Measurements from ENCODE around the gene ST3GAL3.
"Not testable (repeated sequence)": the region's sequence is repeated elsewhere in the genome, so short reads cannot be mapped to it uniquely, and the experiment has no call there.

The ST3GAL3 gene

DNA sequence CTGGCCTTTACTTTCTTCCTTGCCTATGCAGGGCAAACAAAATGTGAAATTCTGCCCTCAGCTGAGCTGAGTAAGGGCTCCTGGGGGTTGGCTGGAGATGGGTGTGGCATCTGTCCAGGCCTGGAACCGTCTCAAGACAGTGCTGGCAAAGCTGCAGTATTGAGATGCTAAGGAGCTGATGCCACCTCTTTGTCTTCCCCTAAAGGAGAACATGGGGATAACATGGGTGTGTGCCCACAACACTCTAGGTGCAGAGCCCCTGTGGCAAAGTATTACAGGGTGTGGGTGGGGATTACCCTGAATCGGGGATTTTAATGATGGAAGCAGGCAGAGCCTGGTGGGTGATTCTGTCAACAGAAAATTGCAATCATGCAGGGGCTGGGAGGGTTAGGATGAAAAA, 2.5 kb upstream of the ST3GAL3 start:
- no peak for FAIRE-seq

DNA sequence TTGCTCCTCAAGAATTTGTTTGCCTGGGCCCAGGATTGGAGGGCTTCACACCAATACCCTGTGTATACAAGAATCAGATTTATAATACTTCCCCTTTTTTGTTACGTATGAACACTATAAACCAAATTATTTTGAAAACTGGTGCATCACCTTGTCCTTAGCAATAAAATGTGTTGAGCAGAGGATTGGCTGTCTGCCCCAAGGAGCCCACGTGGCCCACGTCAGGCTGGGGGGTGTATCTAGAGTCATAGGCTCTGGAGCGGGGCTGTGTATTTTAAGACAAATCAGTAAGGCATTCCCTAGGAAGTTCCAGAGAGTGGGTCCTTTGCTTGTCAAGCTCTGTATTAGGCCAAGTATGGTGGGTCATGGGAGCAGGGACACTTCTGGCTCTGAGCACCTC, 2.0 kb upstream of the ST3GAL3 start:
- FAIRE-seq: no peak

DNA sequence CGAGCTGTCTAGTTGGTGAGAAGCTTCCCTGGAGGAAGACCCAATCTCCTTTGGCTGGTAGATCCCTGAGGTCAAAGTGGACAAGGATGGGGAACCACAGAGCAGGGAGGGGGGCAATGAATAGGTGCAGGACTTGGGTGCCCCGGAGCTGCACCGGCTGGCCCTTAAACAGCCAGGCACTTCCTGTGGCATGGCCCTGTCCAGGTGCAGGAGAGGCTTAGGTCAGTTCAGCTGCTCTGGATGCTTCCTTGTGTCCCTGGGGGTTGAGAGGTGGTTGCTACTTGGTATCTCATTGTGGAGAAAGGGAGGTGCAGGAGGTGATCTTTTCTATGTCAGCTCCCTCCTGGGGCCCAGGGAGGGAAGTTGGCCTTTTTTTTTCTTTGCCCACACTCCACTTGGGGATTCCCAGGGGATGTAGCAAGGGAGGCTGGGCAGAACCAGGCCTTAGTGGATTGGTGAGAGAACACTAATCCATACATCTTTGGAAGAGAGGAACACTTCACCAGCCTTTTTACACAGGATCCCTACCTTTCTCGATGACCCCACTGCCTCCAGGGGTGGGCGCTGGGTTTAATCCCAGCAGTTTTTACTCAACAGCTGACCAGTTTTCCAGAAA, 1.2 kb upstream of the ST3GAL3 start:
- no peak for FAIRE-seq

DNA sequence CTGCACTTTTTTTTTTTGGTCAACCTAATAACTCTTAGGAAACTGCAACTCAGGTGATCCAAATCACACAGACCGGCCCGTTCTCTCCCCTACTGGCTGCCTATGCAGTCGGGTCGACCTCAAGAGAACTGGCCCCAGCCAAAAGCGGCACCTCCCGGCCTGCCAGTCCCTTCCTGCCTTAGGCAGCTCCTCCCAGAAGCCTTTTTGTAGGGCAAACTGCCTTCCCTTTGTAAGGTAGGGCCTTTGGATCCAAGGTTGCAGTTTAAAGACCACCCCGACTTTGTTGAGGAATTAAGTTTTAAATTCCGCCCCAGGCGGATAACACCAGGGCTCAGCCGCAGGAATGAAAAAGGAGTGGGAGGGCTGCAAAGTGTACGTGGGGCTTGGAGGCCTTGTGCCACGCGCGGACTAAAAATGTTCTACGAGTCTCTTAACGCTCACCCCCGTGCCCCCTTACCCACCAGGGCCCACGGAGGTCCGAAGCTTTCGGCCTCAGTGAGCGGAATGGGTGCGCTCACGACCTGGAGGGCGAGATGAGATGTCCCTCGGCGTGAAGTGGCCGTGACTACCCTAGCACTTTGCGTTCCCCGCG, 642 bp upstream of the ST3GAL3 start:
- no peak for FAIRE-seq

DNA sequence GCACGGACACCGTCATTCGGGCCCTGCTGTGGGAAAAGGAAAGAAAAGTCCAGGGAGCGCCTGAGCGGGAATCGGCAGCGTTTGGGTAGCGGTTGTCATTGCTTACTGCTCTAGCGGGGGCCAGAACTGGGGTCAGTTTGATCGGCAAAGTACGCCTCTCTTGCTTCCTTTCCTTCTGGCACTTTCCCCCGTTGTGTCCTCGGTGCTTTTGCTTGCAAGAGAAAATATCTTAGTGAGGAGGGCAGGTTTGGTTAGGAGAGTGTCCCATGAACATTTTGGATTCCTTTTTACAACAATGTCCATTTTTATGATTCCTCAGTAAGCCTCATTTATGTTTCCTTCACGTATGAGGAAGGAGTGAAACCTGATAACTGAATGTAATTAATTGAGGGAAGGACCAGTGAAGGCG, 670 bp downstream of the ST3GAL3 start:
- FAIRE-seq: no peak

DNA sequence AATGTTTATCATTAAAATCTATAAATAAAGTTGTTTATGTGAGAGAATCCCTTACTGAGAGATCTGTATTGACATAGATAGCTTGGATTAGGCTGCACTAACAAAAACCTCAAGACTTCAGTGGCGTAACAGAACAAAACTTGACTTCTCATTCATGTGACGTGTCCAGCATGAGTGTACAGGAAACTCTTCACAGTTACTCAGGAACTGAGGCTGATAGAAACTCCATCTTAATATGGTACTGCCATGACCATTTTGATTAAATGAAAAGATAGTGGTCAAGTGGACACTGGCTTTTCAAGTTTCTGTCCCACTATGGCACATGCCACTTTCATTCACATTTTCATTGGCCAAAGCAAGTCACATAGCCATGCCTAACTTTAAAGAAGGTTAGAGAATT, 3.7 kb downstream of the ST3GAL3 start:
- FAIRE-seq: no peak

DNA sequence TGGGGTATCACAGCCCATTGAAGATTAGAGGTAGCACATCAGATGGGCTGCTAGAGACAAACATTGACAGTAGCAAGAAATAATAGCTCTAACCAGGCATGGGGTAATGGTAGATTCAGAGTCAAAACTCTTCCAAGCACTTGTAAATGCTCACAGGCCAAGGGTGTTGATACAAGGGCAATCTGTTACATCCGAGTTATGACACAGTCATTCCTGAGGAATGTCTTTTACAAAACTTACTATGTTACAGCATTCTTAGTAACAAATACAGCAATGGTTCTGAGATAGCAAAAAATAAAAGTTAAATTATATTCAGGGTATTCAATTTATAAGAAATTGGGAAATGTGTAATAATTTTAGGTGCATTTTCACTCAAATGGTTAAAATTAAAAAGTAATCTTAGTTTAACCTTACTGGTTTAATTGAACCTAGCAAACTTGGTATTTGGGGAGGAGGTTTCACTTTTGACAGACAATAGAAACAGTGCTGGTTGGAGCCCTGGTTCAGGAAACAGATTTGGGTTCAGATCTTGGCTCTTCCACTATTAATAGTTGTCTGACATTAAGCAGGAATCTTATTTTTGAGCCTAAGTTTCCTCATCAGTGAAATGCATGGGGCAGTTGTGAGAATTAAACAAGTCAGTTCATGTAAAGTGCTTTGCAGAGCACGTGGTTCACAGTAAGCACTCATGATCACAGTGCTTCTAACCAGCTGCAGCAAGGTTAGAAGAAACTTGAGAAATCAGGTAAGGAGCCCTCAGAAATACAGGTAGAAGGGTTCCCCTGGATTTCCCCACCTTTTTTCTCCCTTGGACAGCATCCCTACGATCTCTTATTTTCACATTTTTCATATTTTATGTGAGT, 4.4 kb downstream of the ST3GAL3 start:
- no peak for FAIRE-seq

DNA sequence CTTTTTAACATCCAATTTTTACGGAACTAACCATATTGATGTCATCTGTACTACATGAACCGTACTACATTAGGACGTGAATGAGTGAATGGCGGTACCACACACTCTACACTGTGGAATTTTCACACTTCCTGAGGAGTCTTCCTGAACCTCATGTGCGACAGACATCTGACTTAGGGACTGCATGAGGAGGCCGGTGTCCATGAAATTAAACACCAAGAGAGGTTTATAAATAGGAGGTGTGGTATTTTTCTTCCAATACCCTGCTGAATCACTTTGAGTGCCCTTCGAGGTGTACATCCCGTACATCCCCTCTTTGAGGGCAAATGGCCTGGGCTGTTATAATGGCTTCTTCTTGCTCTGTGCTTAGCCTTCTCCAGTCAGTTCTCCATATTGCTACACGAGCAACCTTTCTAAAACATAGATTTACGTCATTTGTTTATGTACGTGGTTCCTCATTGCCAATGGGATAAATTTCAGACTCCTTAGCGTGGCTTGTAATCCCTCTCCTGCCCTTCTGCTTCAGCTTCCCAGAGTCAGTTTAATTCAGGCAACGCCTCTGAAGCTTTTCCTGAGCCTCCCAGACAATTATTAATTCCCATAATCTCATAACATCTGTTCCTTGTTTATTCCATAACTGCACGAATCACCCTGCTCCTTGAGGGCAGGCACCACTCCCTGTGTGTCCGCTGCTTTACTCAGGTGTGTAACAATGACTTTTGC, 9.4 kb downstream of the ST3GAL3 start:
- no peak for FAIRE-seq

DNA sequence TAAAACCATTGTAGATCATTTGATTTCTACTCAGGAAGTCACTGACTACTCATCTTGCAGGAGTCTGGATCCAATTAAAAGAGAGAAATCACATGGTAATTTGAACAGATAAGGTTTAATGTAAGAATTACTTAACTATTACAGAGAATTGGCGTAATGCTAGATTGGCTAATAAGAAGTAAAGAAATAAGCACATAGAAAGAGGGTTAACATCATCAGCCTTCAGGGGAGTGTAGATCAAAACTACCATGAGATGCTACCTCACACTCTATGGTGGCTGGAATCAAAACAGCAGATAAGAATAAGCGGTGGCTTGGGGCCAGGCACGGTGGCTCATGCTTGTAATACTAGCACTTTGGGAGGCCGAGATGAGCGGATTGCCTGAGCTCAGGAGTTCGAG, 11.7 kb downstream of the ST3GAL3 start:
- FAIRE-seq: no peak

DNA sequence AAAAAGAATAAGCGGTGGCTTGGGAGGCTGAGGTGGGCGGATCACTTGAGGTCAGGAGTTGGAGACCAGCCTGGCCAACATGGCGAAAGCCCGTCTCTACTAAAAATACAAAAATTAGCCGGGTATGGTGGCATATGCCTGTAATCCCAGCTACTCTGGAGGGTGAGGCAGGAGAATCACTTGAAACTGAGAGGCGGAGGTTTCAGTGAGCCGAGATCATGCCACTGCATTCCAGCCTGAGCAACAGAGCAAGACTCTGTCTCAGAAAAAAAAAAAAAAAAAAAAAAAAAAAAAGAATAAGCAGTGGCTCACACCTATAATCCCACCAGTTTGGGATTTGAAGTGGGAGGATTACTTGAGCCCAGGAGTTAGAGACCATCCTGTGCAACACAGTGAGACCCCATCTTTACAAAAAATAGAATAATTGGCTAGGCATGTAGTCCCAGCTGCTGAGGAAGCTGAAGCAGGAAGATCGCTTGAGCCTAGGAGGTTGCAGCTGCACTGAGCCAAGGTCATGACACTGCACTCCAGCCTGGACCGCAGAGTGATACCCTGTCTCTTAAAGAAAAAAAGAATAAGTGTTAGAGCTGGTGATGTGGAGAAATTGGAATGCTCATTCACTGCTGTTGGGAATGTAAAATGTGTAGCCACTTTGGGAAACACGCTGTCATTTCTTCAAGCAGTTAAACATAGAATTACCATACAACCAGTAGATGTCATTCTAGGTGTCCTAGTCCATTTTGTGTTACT, 12.5 kb downstream of the ST3GAL3 start:
- not testable (repeated sequence) for FAIRE-seq

DNA sequence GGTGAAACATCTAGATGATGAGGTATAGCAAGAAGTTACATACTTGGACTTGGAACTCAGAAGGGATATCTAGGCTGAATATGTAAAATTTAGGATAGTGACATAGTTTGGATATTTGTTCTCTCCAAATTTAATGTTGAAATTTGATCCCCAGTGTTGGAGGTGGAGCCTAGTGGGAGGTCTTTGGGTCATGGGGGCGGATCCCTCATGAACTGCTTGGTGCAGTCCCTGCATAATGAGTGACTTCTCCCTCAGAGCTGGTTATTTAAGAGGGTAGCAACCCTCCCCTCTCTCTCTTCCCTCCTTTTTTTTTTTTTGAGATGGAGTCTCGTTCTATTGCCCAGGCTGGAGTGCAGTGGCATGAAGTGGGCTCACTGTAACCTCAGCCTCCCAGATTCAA, 15.5 kb downstream of the ST3GAL3 start:
- no peak for FAIRE-seq

DNA sequence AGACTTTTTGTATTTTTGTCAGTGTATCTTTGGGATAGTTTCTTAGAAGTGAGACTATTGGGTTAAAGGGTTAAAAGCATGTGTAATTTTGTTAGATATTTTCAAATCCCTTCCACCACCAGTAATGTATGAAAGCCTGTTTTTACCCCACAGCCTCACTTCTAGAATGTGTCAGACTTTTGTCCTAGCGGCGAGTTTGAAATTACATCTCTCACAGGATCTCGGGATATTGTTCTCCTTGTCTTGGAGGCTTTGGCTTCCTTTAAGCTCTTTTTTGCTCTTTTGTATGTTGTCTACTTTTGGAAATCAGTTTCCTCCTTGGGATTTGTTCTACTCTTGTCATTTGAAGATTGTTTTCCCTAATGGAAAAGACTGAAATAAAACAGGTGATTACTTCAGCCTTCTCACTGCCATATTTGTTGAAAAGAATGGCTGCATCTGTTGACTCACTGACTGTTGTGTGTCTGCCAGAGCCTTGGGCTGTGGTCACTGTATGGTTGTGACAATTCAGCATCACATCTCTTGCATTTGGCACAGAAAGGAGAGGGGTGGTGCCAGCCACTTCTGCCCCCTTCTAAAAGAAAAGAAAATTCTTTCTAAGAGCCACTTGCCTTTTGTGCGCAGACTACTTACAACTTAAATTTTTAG, 22.6 kb downstream of the ST3GAL3 start:
- FAIRE-seq: no peak

DNA sequence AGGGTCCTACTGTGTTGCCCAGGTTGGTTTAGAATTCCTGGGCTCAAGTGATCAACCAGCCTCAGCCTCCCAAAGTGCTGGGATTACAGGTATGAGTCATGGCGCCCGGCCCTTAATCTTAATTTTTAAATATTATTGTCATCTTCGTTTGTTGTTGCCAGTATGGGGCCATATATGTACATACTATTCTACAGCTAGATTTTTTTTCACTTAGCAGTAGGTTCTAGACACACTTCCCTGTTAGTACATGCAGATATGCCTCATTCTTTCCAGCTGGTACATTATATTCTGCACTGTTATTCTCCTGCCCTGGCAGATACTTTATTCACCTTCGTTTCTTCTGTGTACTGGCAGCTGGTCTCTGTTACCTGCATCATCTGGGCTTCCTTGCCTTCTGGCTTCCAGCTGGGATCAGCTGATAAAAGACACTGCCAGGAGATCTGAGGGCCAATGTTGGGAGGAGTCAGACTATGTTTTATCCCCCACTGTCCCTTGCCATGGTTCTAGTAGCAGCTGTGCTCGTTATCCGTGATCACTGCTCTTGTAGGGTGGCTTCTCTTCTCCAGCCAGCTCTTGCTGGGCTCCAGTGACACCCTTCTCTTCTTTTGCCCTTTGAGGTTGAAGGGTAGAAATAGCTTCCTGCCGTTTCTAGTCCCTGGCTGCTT, 24.7 kb downstream of the ST3GAL3 start:
- FAIRE-seq: no peak

DNA sequence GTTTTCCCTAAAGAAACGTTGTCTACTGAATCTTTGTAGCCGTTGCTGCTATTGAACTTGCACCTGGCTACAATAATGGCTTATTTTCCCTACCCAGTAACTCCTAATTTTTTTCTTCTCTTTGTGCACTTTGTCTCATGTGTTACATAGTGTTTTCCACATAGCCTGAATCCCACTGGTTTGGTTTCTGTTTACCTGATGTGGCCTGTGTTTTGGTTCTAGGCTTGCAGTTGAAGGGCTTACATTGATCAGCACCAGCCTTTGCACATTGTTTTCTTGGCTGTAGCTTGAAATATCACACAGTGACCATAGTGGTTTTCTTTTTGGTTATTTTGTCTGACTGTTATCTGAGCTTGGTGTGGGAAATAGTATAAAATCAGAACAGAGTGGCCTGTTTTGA, 29.5 kb downstream of the ST3GAL3 start:
- FAIRE-seq: no peak

DNA sequence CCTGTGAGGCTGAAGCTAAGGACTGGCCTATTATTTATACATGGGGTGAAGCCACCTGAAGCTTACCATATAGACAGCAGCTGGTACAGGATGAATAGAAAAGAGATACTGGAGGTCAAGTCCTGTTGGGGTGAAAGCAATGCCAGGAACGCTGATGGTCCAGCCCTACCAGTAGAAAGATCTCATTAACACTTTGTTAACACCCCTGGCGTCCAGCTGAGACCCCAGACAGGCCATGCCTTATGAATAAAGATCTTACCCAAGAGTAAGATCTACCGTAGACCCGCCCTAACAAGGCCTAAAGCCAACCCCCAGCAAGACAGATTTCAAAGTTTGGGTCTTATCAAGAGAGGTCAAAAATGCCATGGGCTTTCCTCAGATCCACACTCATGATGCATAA, 34.7 kb downstream of the ST3GAL3 start:
- no peak for FAIRE-seq

DNA sequence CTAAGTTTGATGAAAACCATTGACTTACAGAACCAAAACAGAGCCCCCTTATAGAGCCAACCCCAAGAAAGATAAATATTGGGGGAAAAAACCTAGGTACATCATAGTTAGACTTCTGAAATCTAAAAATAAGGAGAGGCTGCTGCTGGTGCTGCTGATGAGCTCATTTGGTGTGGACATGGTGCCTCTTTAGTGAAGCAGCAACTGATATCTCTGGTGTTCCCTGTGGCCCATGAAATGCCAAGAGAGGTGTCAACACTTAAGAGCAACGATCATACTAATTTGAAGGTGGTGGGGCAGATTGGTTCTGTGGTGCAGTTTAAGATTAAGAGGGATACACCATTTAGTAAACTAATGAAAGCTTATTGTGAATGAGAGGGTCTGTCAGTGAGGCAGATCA, 35.9 kb downstream of the ST3GAL3 start:
- no peak for FAIRE-seq

DNA sequence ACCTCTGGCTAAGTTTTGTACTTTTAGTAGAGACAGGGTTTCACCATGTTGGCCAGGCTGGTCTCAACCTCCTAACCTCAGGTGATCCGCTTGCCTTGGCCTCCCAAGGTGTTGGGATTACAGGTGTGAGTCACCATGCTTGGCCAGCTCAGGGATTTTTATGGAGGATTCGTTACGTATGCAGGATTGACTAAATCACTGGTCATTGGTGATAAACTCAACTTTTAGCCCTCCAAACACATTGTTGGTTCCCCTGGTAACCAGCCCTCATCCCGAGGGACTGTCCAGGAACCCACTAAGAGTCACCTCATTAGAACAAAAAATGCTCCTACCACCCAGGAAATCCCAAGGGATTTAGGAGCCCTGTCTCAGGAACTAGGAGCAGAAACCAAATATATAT, 40.4 kb downstream of the ST3GAL3 start:
- no peak for FAIRE-seq

DNA sequence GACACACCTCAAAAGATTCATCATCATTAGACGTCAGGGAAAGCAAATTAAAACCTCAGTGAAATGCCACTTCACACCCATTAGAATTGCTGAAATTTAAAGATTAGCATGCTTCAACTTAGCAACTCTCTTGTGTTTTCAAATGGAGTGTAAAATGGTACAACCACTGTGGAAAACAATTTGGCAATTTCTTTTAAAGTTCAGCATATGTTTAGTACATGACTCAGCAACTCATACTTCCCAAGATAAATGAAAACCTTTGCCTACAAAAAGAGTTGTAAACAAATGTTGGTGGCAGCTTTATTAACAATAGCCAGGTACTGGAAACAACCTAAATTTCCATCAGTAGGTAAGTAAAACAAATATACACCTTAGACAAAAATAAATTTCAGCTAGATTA, 42.7 kb downstream of the ST3GAL3 start:
- no peak for FAIRE-seq

DNA sequence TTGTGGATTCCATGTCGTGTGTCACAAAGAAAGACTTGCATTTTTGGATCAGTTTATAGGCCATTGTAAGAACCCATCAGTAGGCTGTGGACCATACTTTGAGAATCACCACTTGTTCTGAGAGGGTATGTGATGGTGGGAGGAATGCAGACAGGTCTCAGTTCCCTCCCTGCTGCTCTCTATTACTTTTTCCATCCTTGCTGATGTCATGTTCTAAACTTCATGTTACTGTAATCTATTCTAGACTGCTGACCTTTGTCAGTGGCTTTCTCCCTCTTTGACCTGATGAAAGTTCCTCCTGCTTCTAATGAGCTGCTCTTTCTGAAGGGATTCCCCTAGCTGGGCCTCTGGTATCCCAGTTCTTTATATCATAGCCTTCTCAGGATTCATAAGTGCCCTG, 46.1 kb downstream of the ST3GAL3 start:
- FAIRE-seq: no peak

DNA sequence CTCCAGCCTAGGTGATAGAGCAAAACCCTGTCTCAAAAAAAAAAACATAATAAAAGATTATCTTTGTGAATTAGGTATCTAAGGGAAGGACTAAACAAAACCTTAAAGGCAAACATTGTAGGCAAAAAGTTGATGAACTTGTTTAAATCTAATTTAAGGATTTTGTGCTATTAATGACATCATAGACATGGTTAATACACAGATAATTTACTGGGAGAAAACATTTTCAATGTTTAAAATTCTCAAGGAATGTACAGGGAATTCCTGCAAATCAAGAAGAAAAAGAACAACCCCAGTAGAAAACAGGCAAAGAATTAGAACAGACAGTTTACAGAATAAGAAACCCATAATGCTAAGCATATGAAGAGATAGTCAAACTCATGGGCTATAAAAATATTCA, 47.6 kb downstream of the ST3GAL3 start:
- no peak for FAIRE-seq

DNA sequence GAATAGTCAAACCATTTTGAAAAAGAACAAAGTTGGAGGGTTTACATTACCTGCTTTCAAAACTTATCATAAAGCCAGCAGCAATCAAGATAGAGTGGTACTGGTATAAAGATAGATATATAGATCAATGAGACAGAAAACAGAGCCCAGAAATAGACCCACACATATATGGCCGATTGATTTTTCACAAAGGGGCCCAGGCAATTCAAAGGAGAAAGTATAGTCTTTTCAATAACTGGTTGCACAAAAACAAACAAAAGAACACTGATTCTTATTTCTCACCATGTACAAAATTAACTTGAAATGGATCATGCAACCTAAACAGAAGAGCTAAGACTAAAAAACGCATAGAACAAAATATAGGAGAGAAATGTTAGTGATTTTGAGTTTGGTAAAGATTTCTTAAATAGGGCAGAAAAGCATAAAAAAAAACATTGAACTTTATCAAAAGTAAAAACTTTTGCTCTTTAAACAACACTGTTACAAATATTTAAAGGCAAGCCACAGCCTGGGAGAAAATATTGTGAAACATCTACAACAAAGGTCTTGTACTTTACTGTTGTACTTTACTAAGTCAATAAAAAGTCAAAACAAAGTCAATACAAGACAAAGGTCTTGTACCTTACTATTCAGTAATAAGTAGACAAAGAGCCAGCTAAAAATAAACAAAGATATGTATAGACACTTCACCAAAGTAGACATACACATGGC, 50.2 kb downstream of the ST3GAL3 start:
- FAIRE-seq: no peak

All from islet of Langerhans (tissue), 1 donor.